Testis (tissue), 2 donors: Measurements from ENCODE around the gene GADD45G.

Source experiments
- CTCF ChIP-seq, 3 experiments: fragments of 450-650 bp in 2 of 3; fragments of 200-600 bp in 1 of 3; sonication (generic) in 1 of 3; IDR thresholded peaks; one replicate each; pipeline ENCODE4 v1.5.1; 2016 to 2019; ENCODE audit warnings: antibody characterized with exemption in 3 of 3, mild to moderate bottlenecking in 2 of 3, moderate library complexity in 1 of 3
- POLR2A ChIP-seq: fragments of 450-650 bp; IDR thresholded peaks from one replicate; pipeline ENCODE4 v1.6.1; 2017; ENCODE audit warnings: antibody characterized with exemption, mild to moderate bottlenecking, moderate library complexity

- TF ChIP-seq CTCF (IDR thresholded peaks at IDR 0.05) (no peak), POLR2A (no peak)
Measured at GRCh38 chr9:89640361-89640760, 35.5 kb downstream of the GADD45G start.
